Activated CD4-positive, alpha-beta memory T cell treated with anti-CD3 and anti-CD28 coated beads, Interleukin-2, amount 10 ng/mL, durations not matched to agents 7 days and 5 days (primary cell): ENCODE results near the gene ACP1. TPM values are rescaled to one million over a fixed set of nuclear protein-coding genes. Genes with fewer than 3 reads are reported as not detected.
"Not testable (repeated sequence)": the region's sequence is repeated elsewhere in the genome, so short reads cannot be mapped to it uniquely, and the experiment has no call there.

Experiments
- CTCF ChIA-PET: fragments of 350-600 bp; sonication (Branson Sonifier 250); formaldehyde crosslinking; loops from one replicate; lab custom pipeline; 2021; ENCODE audit warnings: antibody characterized with exemption, inconsistent platforms; lab: Charles Lee
- POLR2A ChIA-PET: fragments of 350-600 bp; sonication (Branson Sonifier 250); formaldehyde crosslinking; loops from one replicate; lab custom pipeline; 2021; ENCODE audit warnings: antibody characterized with exemption; lab: Charles Lee
- DNase-seq: peaks from one replicate; pipeline ENCODE4 v3.0.0-alpha.2; 2020
- H3K27ac Mint-ChIP-seq: one replicate; pipeline ENCODE4 v1.8.0; 2021; ENCODE audit warnings: mild to moderate bottlenecking, mixed read lengths
- H3K27me3 Mint-ChIP-seq: one replicate; pipeline ENCODE4 v1.8.0; 2021; ENCODE audit warnings: mixed read lengths
- H3K36me3 Mint-ChIP-seq: one replicate; pipeline ENCODE4 v1.8.0; 2021; ENCODE audit warnings: low read depth, mixed read lengths
- H3K4me1 Mint-ChIP-seq: one replicate; pipeline ENCODE4 v1.8.0; 2021; ENCODE audit warnings: mixed read lengths
- H3K4me3 Mint-ChIP-seq: one replicate; pipeline ENCODE4 v1.8.0; 2021; ENCODE audit warnings: mild to moderate bottlenecking, mixed read lengths
- H3K9me3 Mint-ChIP-seq: one replicate; pipeline ENCODE4 v1.8.0; 2021; ENCODE audit warnings: mixed read lengths
- total RNA-seq, 2 experiments: library from RNA; stranded (reverse); gene quantifications; one replicate each; pipeline ENCODE4 v1.2.3, GENCODE V29; 2021

ACP1 gene
- total RNA-seq, 2 experiments from 2014 or later: 89.2 to 98.3 TPM

GRCh38 chr2:310994-311393 lies 46.2 kb downstream of the ACP1 start:
- CTCF ChIA-PET: no interaction called here
- no peaks in the 10 kb centered on the region for H3K36me3 Mint-ChIP-seq
- DNase-seq: no peak
- peaks cover 5% of the 10 kb centered on the region for H3K27me3 Mint-ChIP-seq
- H3K9me3 Mint-ChIP-seq: no peaks in the 10 kb centered on the region
- H3K27ac Mint-ChIP-seq: no peak overlapping the region
- POLR2A ChIA-PET: no interaction called here
- H3K4me1 Mint-ChIP-seq: no peaks in the 10 kb centered on the region
- no peak overlapping the region for H3K4me3 Mint-ChIP-seq

GRCh38 chr2:313991-314390 lies 49.2 kb downstream of the ACP1 start:
- Mint-ChIP-seq H3K4me1 (peaks cover 21% of the 10 kb centered on the region), H3K4me3 (no peak overlapping the region), H3K27me3 (peaks cover 7% of the 10 kb centered on the region), H3K9me3 (no peaks in the 10 kb centered on the region), H3K36me3 (no peaks in the 10 kb centered on the region), H3K27ac (no peak overlapping the region)
- ChIA-PET CTCF (no interaction called here), POLR2A (no interaction called here)
- no peak for DNase-seq

- ChIA-PET POLR2A (no interaction called here), CTCF (no interaction called here)
- Mint-ChIP-seq H3K27me3 (peaks cover 7% of the 10 kb centered on the region), H3K4me1 (peaks cover 24% of the 10 kb centered on the region), H3K27ac (no peak overlapping the region), H3K9me3 (no peaks in the 10 kb centered on the region), H3K36me3 (no peaks in the 10 kb centered on the region), H3K4me3 (no peak overlapping the region)
- no peak for DNase-seq
Observed at GRCh38 chr2:314561-315336, 50.0 kb downstream of the ACP1 start.

GRCh38 chr2:315925-316324 lies 51.2 kb downstream of the ACP1 start:
- H3K4me3 Mint-ChIP-seq, H3K27ac Mint-ChIP-seq, H3K36me3 Mint-ChIP-seq, DNase-seq, H3K27me3 Mint-ChIP-seq, CTCF ChIA-PET, POLR2A ChIA-PET, H3K9me3 Mint-ChIP-seq: not testable (repeated sequence)
- peaks cover 29% of the 10 kb centered on the region for H3K4me1 Mint-ChIP-seq

GRCh38 chr2:316381-316780 lies 51.6 kb downstream of the ACP1 start:
- no peak overlapping the region for H3K27ac Mint-ChIP-seq
- POLR2A ChIA-PET: no interaction called here
- no peak for DNase-seq
- no peaks in the 10 kb centered on the region for H3K9me3 Mint-ChIP-seq
- peaks cover 29% of the 10 kb centered on the region for H3K4me1 Mint-ChIP-seq
- H3K36me3 Mint-ChIP-seq: no peaks in the 10 kb centered on the region
- CTCF ChIA-PET: no interaction called here
- peaks cover 6% of the 10 kb centered on the region for H3K27me3 Mint-ChIP-seq
- no peak overlapping the region for H3K4me3 Mint-ChIP-seq

GRCh38 chr2:317501-318424 lies 53.0 kb downstream of the ACP1 start:
- DNase-seq: peak; percentile 35
- no peaks in the 10 kb centered on the region for H3K9me3 Mint-ChIP-seq
- no peaks in the 10 kb centered on the region for H3K36me3 Mint-ChIP-seq
- H3K27ac Mint-ChIP-seq: peak overlapping the region; percentile 84
- peak overlapping the region; percentile 56 for H3K4me3 Mint-ChIP-seq
- H3K4me1 Mint-ChIP-seq: peaks cover 29% of the 10 kb centered on the region
- peaks cover 4% of the 10 kb centered on the region for H3K27me3 Mint-ChIP-seq
- ChIA-PET CTCF (no interaction called here), POLR2A (interaction anchor here (0.6 kb wide), 1 partner anchor 80 kb away, joined by 3 read pairs; no protein-coding TSS in a partner anchor)

GRCh38 chr2:319059-319600 lies 54.4 kb downstream of the ACP1 start:
- no peak overlapping the region for H3K4me3 Mint-ChIP-seq

GRCh38 chr2:320561-320960 lies 55.8 kb downstream of the ACP1 start:
- no peaks in the 10 kb centered on the region for H3K36me3 Mint-ChIP-seq
- H3K4me3 Mint-ChIP-seq: no peak overlapping the region
- no peak overlapping the region for H3K27ac Mint-ChIP-seq

More at GRCh38 chr2:319059-319600, 54.4 kb downstream of the ACP1 start:
- POLR2A ChIA-PET: no interaction called here
- peak overlapping the region; percentile 84 for H3K27ac Mint-ChIP-seq
- no peaks in the 10 kb centered on the region for H3K36me3 Mint-ChIP-seq
- no peaks in the 10 kb centered on the region for H3K9me3 Mint-ChIP-seq
- no peak for DNase-seq
- H3K27me3 Mint-ChIP-seq: peaks cover 5% of the 10 kb centered on the region
- CTCF ChIA-PET: no interaction called here
- peaks cover 29% of the 10 kb centered on the region for H3K4me1 Mint-ChIP-seq

GRCh38 chr2:322326-322725 lies 57.6 kb downstream of the ACP1 start:
- H3K27ac Mint-ChIP-seq: no peak overlapping the region
- CTCF ChIA-PET: no interaction called here
- no peak for DNase-seq
- POLR2A ChIA-PET: no interaction called here
- peaks cover 30% of the 10 kb centered on the region for H3K4me1 Mint-ChIP-seq
- peaks cover 23% of the 10 kb centered on the region for H3K27me3 Mint-ChIP-seq
- H3K4me3 Mint-ChIP-seq: no peak overlapping the region
- no peaks in the 10 kb centered on the region for H3K9me3 Mint-ChIP-seq
- no peaks in the 10 kb centered on the region for H3K36me3 Mint-ChIP-seq

More at GRCh38 chr2:320561-320960, 55.8 kb downstream of the ACP1 start:
- ChIA-PET POLR2A (no interaction called here), CTCF (no interaction called here)
- DNase-seq: no peak
- peaks cover 18% of the 10 kb centered on the region for H3K27me3 Mint-ChIP-seq
- no peaks in the 10 kb centered on the region for H3K9me3 Mint-ChIP-seq
- peaks cover 33% of the 10 kb centered on the region for H3K4me1 Mint-ChIP-seq

- CTCF ChIA-PET: no interaction called here
- no peak overlapping the region for H3K27ac Mint-ChIP-seq
Observed at GRCh38 chr2:323035-323434, 58.3 kb downstream of the ACP1 start.

More at GRCh38 chr2:323035-323434, 58.3 kb downstream of the ACP1 start:
- POLR2A ChIA-PET: no interaction called here
- Mint-ChIP-seq H3K36me3 (no peaks in the 10 kb centered on the region), H3K4me1 (peaks cover 23% of the 10 kb centered on the region), H3K9me3 (no peaks in the 10 kb centered on the region), H3K4me3 (no peak overlapping the region), H3K27me3 (peaks cover 26% of the 10 kb centered on the region)
- DNase-seq: no peak

Other genes starting within 250 kb of the ACP1 start
- gene FAM110C, start 218.4 kb upstream of the ACP1 start, total RNA-seq: 1 to 10 TPM; 4.8 to 5.1 TPM
- 10 to 100 TPM; 15.8 to 18.0 TPM for gene SH3YL1, start 915 bp upstream of the ACP1 start, total RNA-seq
- not detected for gene ALKAL2, start 23.1 kb downstream of the ACP1 start, total RNA-seq